Measurements from ENCODE around the gene ABHD17A. TPM values are rescaled to one million over a fixed set of nuclear protein-coding genes. Genes with fewer than 3 reads are reported as not detected.

The ABHD17A gene
- total RNA-seq, 1 donor, result 52.5 TPM

DNA sequence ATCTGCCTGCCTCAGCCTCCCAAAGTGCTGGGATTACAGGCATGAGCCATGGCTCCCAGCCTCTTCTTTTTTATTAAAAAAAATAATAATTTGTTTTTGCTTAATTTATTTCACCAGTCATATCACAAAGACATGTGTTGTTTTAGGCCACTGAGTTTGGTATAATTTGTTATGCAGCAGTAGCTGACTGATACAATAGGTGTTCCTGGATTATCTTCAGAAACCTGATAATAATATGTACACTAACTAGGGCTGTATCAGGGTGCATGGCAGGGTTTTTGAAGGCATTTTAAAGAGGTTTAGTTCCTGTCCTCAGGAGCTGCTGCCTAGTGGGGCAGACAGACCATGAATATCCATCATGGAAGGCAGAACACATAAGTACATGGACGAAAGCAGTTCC lies 46.1 kb upstream of the ABHD17A start:
- Histone ChIP-seq H4K20me1 (ENCODE audit: insufficient read depth, low read length) (no peaks in the 10 kb centered on the region), H3K36me3 (ENCODE audit: insufficient read depth, low read length) (no peaks in the 10 kb centered on the region), H3K4me2 (ENCODE audit: insufficient read depth, low read length) (no peak overlapping the region), H2AFZ (ENCODE audit: low read length) (no peak overlapping the region), H3K27ac (ENCODE audit: low read depth, low read length) (no peak overlapping the region), H3K4me3 (ENCODE audit: insufficient read depth, low read length) (no peak overlapping the region), H3K4me1 (ENCODE audit: insufficient read depth, low read length) (peaks cover 9% of the 10 kb centered on the region), H3K9me3 (ENCODE audit: low read depth, low read length) (no peaks in the 10 kb centered on the region), H3K79me2 (ENCODE audit: insufficient read depth, low read length) (no peaks in the 10 kb centered on the region), H3K27me3 (ENCODE audit: insufficient read depth, low read length) (no peaks in the 10 kb centered on the region)
- TF ChIP-seq, protein P1, sequence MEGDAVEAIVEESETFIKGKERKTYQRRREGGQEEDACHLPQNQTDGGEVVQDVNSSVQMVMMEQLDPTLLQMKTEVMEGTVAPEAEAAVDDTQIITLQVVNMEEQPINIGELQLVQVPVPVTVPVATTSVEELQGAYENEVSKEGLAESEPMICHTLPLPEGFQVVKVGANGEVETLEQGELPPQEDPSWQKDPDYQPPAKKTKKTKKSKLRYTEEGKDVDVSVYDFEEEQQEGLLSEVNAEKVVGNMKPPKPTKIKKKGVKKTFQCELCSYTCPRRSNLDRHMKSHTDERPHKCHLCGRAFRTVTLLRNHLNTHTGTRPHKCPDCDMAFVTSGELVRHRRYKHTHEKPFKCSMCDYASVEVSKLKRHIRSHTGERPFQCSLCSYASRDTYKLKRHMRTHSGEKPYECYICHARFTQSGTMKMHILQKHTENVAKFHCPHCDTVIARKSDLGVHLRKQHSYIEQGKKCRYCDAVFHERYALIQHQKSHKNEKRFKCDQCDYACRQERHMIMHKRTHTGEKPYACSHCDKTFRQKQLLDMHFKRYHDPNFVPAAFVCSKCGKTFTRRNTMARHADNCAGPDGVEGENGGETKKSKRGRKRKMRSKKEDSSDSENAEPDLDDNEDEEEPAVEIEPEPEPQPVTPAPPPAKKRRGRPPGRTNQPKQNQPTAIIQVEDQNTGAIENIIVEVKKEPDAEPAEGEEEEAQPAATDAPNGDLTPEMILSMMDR (IDR thresholded peaks at IDR 0.05; ENCODE audit: extremely low read depth, low read depth, low read length), result no peak
- no peak for DNase-seq (ENCODE audit: insufficient read length, low spot score, missing footprints)

DNA sequence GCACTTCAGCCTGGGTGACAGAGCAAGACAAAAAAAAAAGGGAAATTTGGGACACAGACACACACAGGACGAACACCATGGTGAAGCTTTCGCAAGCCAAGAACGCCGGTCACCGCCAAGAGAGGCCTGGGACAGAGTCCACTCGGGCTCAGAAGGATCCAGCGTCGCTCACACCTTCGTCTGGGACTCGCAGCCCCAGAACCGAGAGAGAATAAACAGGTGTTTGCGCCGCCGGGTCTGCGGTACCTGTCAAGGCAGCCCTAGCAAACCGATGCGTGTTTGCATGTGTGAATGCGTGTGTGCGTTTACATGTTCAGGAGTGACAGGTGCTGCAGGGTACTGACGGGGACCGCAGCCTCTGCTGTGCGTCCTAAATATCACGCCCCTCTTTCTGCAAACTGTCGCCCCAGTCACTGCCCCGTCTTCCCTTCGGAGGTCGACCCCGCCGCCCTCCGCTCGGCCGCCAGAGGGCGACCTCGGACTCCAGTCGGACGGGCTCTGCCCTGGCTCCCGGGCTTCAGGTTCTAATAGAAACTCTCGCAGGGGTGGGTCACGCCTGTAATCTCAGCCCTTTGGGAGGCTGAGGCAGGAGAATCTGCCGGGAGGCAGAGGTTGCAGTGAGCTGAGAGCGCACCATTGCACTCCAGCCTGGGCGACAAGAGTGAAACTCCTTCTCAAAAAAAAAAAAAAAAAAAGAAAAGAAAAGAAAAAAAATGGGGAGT lies 43.9 kb upstream of the ABHD17A start:
- Histone ChIP-seq H3K4me2 (ENCODE audit: insufficient read depth, low read length) (peak overlapping the region; percentile 88), H2AFZ (ENCODE audit: low read length) (peak overlapping the region; percentile 65), H3K27ac (ENCODE audit: low read depth, low read length) (no peak overlapping the region), H3K36me3 (ENCODE audit: insufficient read depth, low read length) (peaks cover 4% of the 10 kb centered on the region), H4K20me1 (ENCODE audit: insufficient read depth, low read length) (no peaks in the 10 kb centered on the region), H3K4me3 (ENCODE audit: insufficient read depth, low read length) (peak overlapping the region; percentile 66), H3K79me2 (ENCODE audit: insufficient read depth, low read length) (no peaks in the 10 kb centered on the region), H3K27me3 (ENCODE audit: insufficient read depth, low read length) (no peaks in the 10 kb centered on the region), H3K9me3 (ENCODE audit: low read depth, low read length) (no peaks in the 10 kb centered on the region), H3K4me1 (ENCODE audit: insufficient read depth, low read length) (peaks cover 9% of the 10 kb centered on the region)
- DNase-seq (ENCODE audit: insufficient read length, low spot score, missing footprints), result peak; percentile 98
- TF ChIP-seq, protein P1 (IDR thresholded peaks at IDR 0.05; ENCODE audit: extremely low read depth, low read depth, low read length), result peak; percentile 75

DNA sequence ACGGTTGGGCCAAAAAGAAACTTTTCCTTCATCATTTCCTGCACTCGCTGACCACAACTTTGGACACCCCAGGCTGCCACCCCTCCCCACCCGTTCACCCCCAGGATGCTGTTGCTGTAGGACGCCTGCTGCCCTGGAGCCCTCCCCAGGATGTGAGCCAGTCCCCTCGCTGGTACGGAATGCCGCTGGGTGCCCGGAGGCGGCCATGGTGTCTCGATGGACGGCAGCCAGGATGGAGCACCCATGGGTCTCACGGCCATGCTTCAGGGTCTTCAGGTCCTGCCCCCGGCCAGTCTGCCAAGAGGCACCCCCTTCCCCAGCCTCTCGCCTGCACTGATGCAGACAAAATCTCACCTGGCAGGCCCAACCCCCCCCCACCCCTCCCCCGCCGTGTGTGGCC lies 40.2 kb upstream of the ABHD17A start:
- Histone ChIP-seq H3K4me2 (ENCODE audit: insufficient read depth, low read length) (no peak overlapping the region), H2AFZ (ENCODE audit: low read length) (no peak overlapping the region), H3K36me3 (ENCODE audit: insufficient read depth, low read length) (peaks cover 29% of the 10 kb centered on the region), H3K4me1 (ENCODE audit: insufficient read depth, low read length) (peaks cover 9% of the 10 kb centered on the region), H3K9me3 (ENCODE audit: low read depth, low read length) (no peaks in the 10 kb centered on the region), H3K79me2 (ENCODE audit: insufficient read depth, low read length) (no peaks in the 10 kb centered on the region), H4K20me1 (ENCODE audit: insufficient read depth, low read length) (no peaks in the 10 kb centered on the region), H3K27ac (ENCODE audit: low read depth, low read length) (no peak overlapping the region), H3K4me3 (ENCODE audit: insufficient read depth, low read length) (no peak overlapping the region), H3K27me3 (ENCODE audit: insufficient read depth, low read length) (no peaks in the 10 kb centered on the region)
- peak; percentile 32 for DNase-seq (ENCODE audit: insufficient read length, low spot score, missing footprints)
- TF ChIP-seq, protein P1 (IDR thresholded peaks at IDR 0.05; ENCODE audit: extremely low read depth, low read depth, low read length), result no peak

DNA sequence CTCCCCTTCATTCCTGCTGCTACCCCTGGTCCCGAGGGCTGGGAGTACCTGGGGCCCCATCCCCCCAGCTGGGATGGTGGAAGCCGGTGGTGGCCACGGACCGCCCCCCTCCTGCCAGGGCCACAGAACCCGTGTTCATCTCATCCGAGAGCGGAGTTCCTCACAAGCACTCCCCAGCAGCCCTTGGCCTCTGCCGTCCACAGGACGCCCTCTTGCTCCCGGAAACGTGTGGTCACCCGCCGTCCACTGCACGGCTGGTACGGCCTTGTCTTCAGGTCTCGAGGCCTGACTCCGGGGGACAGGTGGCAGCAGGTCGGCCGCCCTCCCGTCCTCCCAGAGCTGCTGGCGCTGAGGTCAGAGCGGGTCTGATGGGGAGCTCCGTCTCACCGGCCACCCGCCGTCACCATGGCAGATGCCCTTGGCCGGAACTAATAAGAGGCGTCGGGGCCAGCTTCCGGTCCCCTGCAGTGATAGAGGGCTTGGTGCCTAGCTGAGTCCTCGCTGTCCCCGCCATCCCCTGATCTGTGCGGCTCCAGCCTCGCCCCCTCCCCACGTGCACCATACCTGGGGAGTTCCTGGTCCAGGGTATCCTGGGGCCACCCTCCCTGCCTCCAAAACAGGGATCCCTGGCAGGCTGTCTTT lies 39.1 kb upstream of the ABHD17A start:
- Histone ChIP-seq H3K79me2 (ENCODE audit: insufficient read depth, low read length) (no peaks in the 10 kb centered on the region), H3K36me3 (ENCODE audit: insufficient read depth, low read length) (peaks cover 37% of the 10 kb centered on the region), H3K4me3 (ENCODE audit: insufficient read depth, low read length) (no peak overlapping the region), H3K27ac (ENCODE audit: low read depth, low read length) (no peak overlapping the region), H2AFZ (ENCODE audit: low read length) (no peak overlapping the region), H3K9me3 (ENCODE audit: low read depth, low read length) (no peaks in the 10 kb centered on the region), H4K20me1 (ENCODE audit: insufficient read depth, low read length) (no peaks in the 10 kb centered on the region), H3K4me2 (ENCODE audit: insufficient read depth, low read length) (no peak overlapping the region), H3K4me1 (ENCODE audit: insufficient read depth, low read length) (peaks cover under 1% of the 10 kb centered on the region), H3K27me3 (ENCODE audit: insufficient read depth, low read length) (no peaks in the 10 kb centered on the region)
- TF ChIP-seq, protein P1 (IDR thresholded peaks at IDR 0.05; ENCODE audit: extremely low read depth, low read depth, low read length), result no peak
- peak; percentile 50 for DNase-seq (ENCODE audit: insufficient read length, low spot score, missing footprints)

All from osteoblast (primary cell).